Erythroblast (primary cell): ENCODE results near the gene CPAMD8.
"Not testable (repeated sequence)": the region's sequence is repeated elsewhere in the genome, so short reads cannot be mapped to it uniquely, and the experiment has no call there.

ENCODE experiments used
- DNase-seq, 2 experiments: peaks; one replicate each; lab custom pipeline; 2025; lab: John Stamatoyannopoulos, UW
- GATA1 ChIP-seq: IDR thresholded peaks from 2 replicates; pipeline ENCODE4 v1.6.1; 2011; ENCODE audit warnings: low read depth, mild to moderate bottlenecking, control low read depth, low read length, moderate library complexity
- POLR2A ChIP-seq: IDR thresholded peaks from 2 replicates; pipeline ENCODE4 v1.6.1; 2011; ENCODE audit warnings: mild to moderate bottlenecking, low read length

The CPAMD8 gene

GRCh38 chr19:17025361-17025760 is 1.2 kb downstream of the CPAMD8 start:
- DNase-seq = no peak
- TF ChIP-seq POLR2A (no peak), GATA1 (no peak)

GRCh38 chr19:17024941-17025340 is 1.7 kb downstream of the CPAMD8 start:
- DNase-seq = not testable (repeated sequence)

- DNase-seq = no peak
- TF ChIP-seq GATA1 = no peak
- TF ChIP-seq POLR2A = no peak
Observed at GRCh38 chr19:17023805-17024204, 2.8 kb downstream of the CPAMD8 start.

GRCh38 chr19:17022738-17023137 is 3.9 kb downstream of the CPAMD8 start:
- TF ChIP-seq GATA1 (no peak), POLR2A (no peak)
- DNase-seq = no peak

- TF ChIP-seq GATA1 (no peak), POLR2A (no peak)
Observed at GRCh38 chr19:17021793-17022590, 4.6 kb downstream of the CPAMD8 start.

GRCh38 chr19:17021328-17021727 is 5.3 kb downstream of the CPAMD8 start:
- TF ChIP-seq GATA1 (no peak), POLR2A (no peak)
- DNase-seq = no peak

More at GRCh38 chr19:17021793-17022590, 4.6 kb downstream of the CPAMD8 start:
- no peak for DNase-seq

GRCh38 chr19:17020823-17021222 is 5.8 kb downstream of the CPAMD8 start:
- TF ChIP-seq POLR2A (no peak), GATA1 (no peak)
- DNase-seq = peak; percentile 17

GRCh38 chr19:17020385-17020784 is 6.2 kb downstream of the CPAMD8 start:
- no peak for TF ChIP-seq POLR2A
- TF ChIP-seq GATA1 = no peak
- DNase-seq = no peak

- not testable (repeated sequence) for DNase-seq
Observed at GRCh38 chr19:17014212-17014861, 12.3 kb downstream of the CPAMD8 start.

GRCh38 chr19:17011485-17011884 is 15.1 kb downstream of the CPAMD8 start:
- no peak for DNase-seq
- no peak for TF ChIP-seq GATA1
- no peak for TF ChIP-seq POLR2A

- TF ChIP-seq GATA1 (no peak), POLR2A (no peak)
- DNase-seq = no peak
Observed at GRCh38 chr19:17006579-17006978, 20.0 kb downstream of the CPAMD8 start.

- TF ChIP-seq POLR2A = no peak
- TF ChIP-seq GATA1 = no peak
- DNase-seq = no peak
Observed at GRCh38 chr19:17005000-17005399, 21.6 kb downstream of the CPAMD8 start.

GRCh38 chr19:17004386-17004785 is 22.2 kb downstream of the CPAMD8 start:
- no peak for DNase-seq
- TF ChIP-seq POLR2A (no peak), GATA1 (no peak)

- DNase-seq = no peak
- TF ChIP-seq POLR2A = no peak
- TF ChIP-seq GATA1 = no peak
Observed at GRCh38 chr19:17002455-17002854, 24.2 kb downstream of the CPAMD8 start.

GRCh38 chr19:17001603-17002183 is 24.9 kb downstream of the CPAMD8 start:
- TF ChIP-seq GATA1 (no peak), POLR2A (no peak)
- DNase-seq = no peak
